ENCODE measurements around the gene PMIS2.

Gene PMIS2

GRCh38 chr19:35555301-35556005 lies 30.5 kb upstream of the PMIS2 start:
- no peak for TF ChIP-seq SPI1 (IDR thresholded peaks at IDR 0.05; ENCODE audit: low read depth, low read length)
- TF ChIP-seq TAF1 (IDR thresholded peaks at IDR 0.05; ENCODE audit: low read depth, low read length), result no peak
- no peak for TF ChIP-seq POLR2A (IDR thresholded peaks at IDR 0.05; ENCODE audit: low read depth, low read length)
- no peak for TF ChIP-seq POLR2AphosphoS5 (IDR thresholded peaks at IDR 0.05; ENCODE audit: low read depth, low read length)
- no peak for TF ChIP-seq POU2F2 (IDR thresholded peaks at IDR 0.05; ENCODE audit: low read depth, low read length)
- TF ChIP-seq PAX5 (IDR thresholded peaks at IDR 0.05; ENCODE audit: insufficient read depth, low read length, severe bottlenecking), result no peak
- peak; percentile 81 for FAIRE-seq
- DNase-seq (ENCODE audit: insufficient read length, low spot score), result no peak

- FAIRE-seq, result no peak
- TF ChIP-seq POLR2A (IDR thresholded peaks at IDR 0.05; ENCODE audit: low read depth, low read length) (no peak), TAF1 (IDR thresholded peaks at IDR 0.05; ENCODE audit: low read depth, low read length) (no peak), POU2F2 (IDR thresholded peaks at IDR 0.05; ENCODE audit: low read depth, low read length) (no peak), POLR2AphosphoS5 (IDR thresholded peaks at IDR 0.05; ENCODE audit: low read depth, low read length) (no peak), SPI1 (IDR thresholded peaks at IDR 0.05; ENCODE audit: low read depth, low read length) (no peak), PAX5 (IDR thresholded peaks at IDR 0.05; ENCODE audit: insufficient read depth, low read length, severe bottlenecking) (no peak)
- no peak for DNase-seq (ENCODE audit: insufficient read length, low spot score)
These were observed 29.9 kb upstream of the PMIS2 start for GRCh38 chr19:35556025-35556590.

GRCh38 chr19:35556846-35557538 lies 29.0 kb upstream of the PMIS2 start:
- no peak for TF ChIP-seq SPI1 (IDR thresholded peaks at IDR 0.05; ENCODE audit: low read depth, low read length)
- no peak for TF ChIP-seq POU2F2 (IDR thresholded peaks at IDR 0.05; ENCODE audit: low read depth, low read length)
- no peak for TF ChIP-seq POLR2AphosphoS5 (IDR thresholded peaks at IDR 0.05; ENCODE audit: low read depth, low read length)
- TF ChIP-seq POLR2A (IDR thresholded peaks at IDR 0.05; ENCODE audit: low read depth, low read length), result no peak
- TF ChIP-seq PAX5 (IDR thresholded peaks at IDR 0.05; ENCODE audit: insufficient read depth, low read length, severe bottlenecking), result no peak
- no peak for TF ChIP-seq TAF1 (IDR thresholded peaks at IDR 0.05; ENCODE audit: low read depth, low read length)
- FAIRE-seq (no peak), DNase-seq (ENCODE audit: insufficient read length, low spot score) (no peak)

- peak; percentile 84 for FAIRE-seq
- peak; percentile 64 for DNase-seq (ENCODE audit: insufficient read length, low spot score)
- TF ChIP-seq SPI1 (IDR thresholded peaks at IDR 0.05; ENCODE audit: low read depth, low read length), result no peak
- no peak for TF ChIP-seq PAX5 (IDR thresholded peaks at IDR 0.05; ENCODE audit: insufficient read depth, low read length, severe bottlenecking)
- no peak for TF ChIP-seq POLR2AphosphoS5 (IDR thresholded peaks at IDR 0.05; ENCODE audit: low read depth, low read length)
- TF ChIP-seq POU2F2 (IDR thresholded peaks at IDR 0.05; ENCODE audit: low read depth, low read length), result no peak
- TF ChIP-seq POLR2A (IDR thresholded peaks at IDR 0.05; ENCODE audit: low read depth, low read length), result no peak
- no peak for TF ChIP-seq TAF1 (IDR thresholded peaks at IDR 0.05; ENCODE audit: low read depth, low read length)
These were observed 28.2 kb upstream of the PMIS2 start for GRCh38 chr19:35557539-35558399.

- DNase-seq (ENCODE audit: insufficient read length, low spot score), result no peak
- FAIRE-seq, result peak; percentile 69
- no peak for TF ChIP-seq TAF1 (IDR thresholded peaks at IDR 0.05; ENCODE audit: low read depth, low read length)
- no peak for TF ChIP-seq PAX5 (IDR thresholded peaks at IDR 0.05; ENCODE audit: insufficient read depth, low read length, severe bottlenecking)
- TF ChIP-seq POLR2AphosphoS5 (IDR thresholded peaks at IDR 0.05; ENCODE audit: low read depth, low read length), result no peak
- TF ChIP-seq POU2F2 (IDR thresholded peaks at IDR 0.05; ENCODE audit: low read depth, low read length), result no peak
- TF ChIP-seq SPI1 (IDR thresholded peaks at IDR 0.05; ENCODE audit: low read depth, low read length), result no peak
- TF ChIP-seq POLR2A (IDR thresholded peaks at IDR 0.05; ENCODE audit: low read depth, low read length), result no peak
These were observed 27.3 kb upstream of the PMIS2 start for GRCh38 chr19:35558400-35559280.

GRCh38 chr19:35559281-35559659 lies 26.7 kb upstream of the PMIS2 start:
- DNase-seq (ENCODE audit: insufficient read length, low spot score) (peak; percentile 57), FAIRE-seq (no peak)
- TF ChIP-seq POLR2AphosphoS5 (IDR thresholded peaks at IDR 0.05; ENCODE audit: low read depth, low read length), result no peak
- TF ChIP-seq POU2F2 (IDR thresholded peaks at IDR 0.05; ENCODE audit: low read depth, low read length), result no peak
- no peak for TF ChIP-seq SPI1 (IDR thresholded peaks at IDR 0.05; ENCODE audit: low read depth, low read length)
- no peak for TF ChIP-seq POLR2A (IDR thresholded peaks at IDR 0.05; ENCODE audit: low read depth, low read length)
- TF ChIP-seq PAX5 (IDR thresholded peaks at IDR 0.05; ENCODE audit: insufficient read depth, low read length, severe bottlenecking), result no peak
- TF ChIP-seq TAF1 (IDR thresholded peaks at IDR 0.05; ENCODE audit: low read depth, low read length), result no peak

GRCh38 chr19:35559781-35560180 lies 26.2 kb upstream of the PMIS2 start:
- DNase-seq (ENCODE audit: insufficient read length, low spot score), result no peak
- FAIRE-seq, result no peak
- TF ChIP-seq POLR2A (IDR thresholded peaks at IDR 0.05; ENCODE audit: low read depth, low read length) (no peak), TAF1 (IDR thresholded peaks at IDR 0.05; ENCODE audit: low read depth, low read length) (no peak), SPI1 (IDR thresholded peaks at IDR 0.05; ENCODE audit: low read depth, low read length) (no peak), POU2F2 (IDR thresholded peaks at IDR 0.05; ENCODE audit: low read depth, low read length) (no peak), PAX5 (IDR thresholded peaks at IDR 0.05; ENCODE audit: insufficient read depth, low read length, severe bottlenecking) (no peak), POLR2AphosphoS5 (IDR thresholded peaks at IDR 0.05; ENCODE audit: low read depth, low read length) (no peak)

GRCh38 chr19:35560271-35560670 lies 25.7 kb upstream of the PMIS2 start:
- TF ChIP-seq POLR2A (IDR thresholded peaks at IDR 0.05; ENCODE audit: low read depth, low read length) (no peak), POLR2AphosphoS5 (IDR thresholded peaks at IDR 0.05; ENCODE audit: low read depth, low read length) (no peak), POU2F2 (IDR thresholded peaks at IDR 0.05; ENCODE audit: low read depth, low read length) (no peak), PAX5 (IDR thresholded peaks at IDR 0.05; ENCODE audit: insufficient read depth, low read length, severe bottlenecking) (no peak), SPI1 (IDR thresholded peaks at IDR 0.05; ENCODE audit: low read depth, low read length) (no peak), TAF1 (IDR thresholded peaks at IDR 0.05; ENCODE audit: low read depth, low read length) (no peak)
- DNase-seq (ENCODE audit: insufficient read length, low spot score), result no peak
- FAIRE-seq, result no peak

Data from GM12891 (cell line).